Mesenchymal stem cell (in vitro differentiated cells and primary cell): ENCODE measurements around the gene C11orf91.
"Not testable (repeated sequence)": the region's sequence is repeated elsewhere in the genome, so short reads cannot be mapped to it uniquely, and the experiment has no call there.

Experiments
- DNase-seq: peaks from one replicate; pipeline ENCODE4 v3.0.0-alpha.2; 2013
- H2AFZ ChIP-seq: one replicate; pipeline ENCODE4 v1.6.1; 2013; ENCODE audit warnings: low read depth, mild to moderate bottlenecking, control low read depth, inconsistent platforms, low read length, moderate library complexity
- H2AK5ac ChIP-seq: 2 replicates; pipeline ENCODE4 v1.6.1; 2013; ENCODE audit warnings: low read length, moderate library complexity, mild to moderate bottlenecking, inconsistent platforms; ENCODE audit not compliant: severe bottlenecking
- H2BK120ac ChIP-seq: one replicate; pipeline ENCODE4 v1.6.1; 2013; ENCODE audit warnings: low read depth, mild to moderate bottlenecking, inconsistent platforms, low read length, moderate library complexity
- H2BK12ac ChIP-seq, 2 experiments: one replicate each; pipeline ENCODE4 v1.6.1; 2013; ENCODE audit warnings: inconsistent platforms in 2 of 2, low read length in 2 of 2, mild to moderate bottlenecking in 2 of 2, moderate library complexity in 2 of 2, control low read depth in 1 of 2
- H2BK15ac ChIP-seq: one replicate; pipeline ENCODE4 v1.6.1; 2013; ENCODE audit warnings: mild to moderate bottlenecking, low read depth, inconsistent platforms; ENCODE audit not compliant: poor library complexity, severe bottlenecking
- H2BK5ac ChIP-seq: 2 replicates; pipeline ENCODE4 v1.6.1; 2013; ENCODE audit warnings: low read depth, mild to moderate bottlenecking, low read length, control low read depth, inconsistent platforms; ENCODE audit not compliant: poor library complexity, severe bottlenecking
- H3K14ac ChIP-seq, 2 experiments: one replicate each; pipeline ENCODE4 v1.6.1; 2013; ENCODE audit warnings: inconsistent platforms in 2 of 2, low read length in 2 of 2, control low read depth in 1 of 2, mild to moderate bottlenecking in 1 of 2, moderate library complexity in 1 of 2
- H3K18ac ChIP-seq, 2 experiments: one replicate each; pipeline ENCODE4 v1.6.1; 2013; ENCODE audit warnings: inconsistent platforms in 2 of 2, low read length in 2 of 2, control low read depth in 1 of 2, low read depth in 1 of 2, mild to moderate bottlenecking in 1 of 2
- H3K23ac ChIP-seq, 2 experiments: one replicate each; pipeline ENCODE4 v1.6.1; 2013; ENCODE audit warnings: inconsistent platforms in 2 of 2, low read length in 2 of 2, mild to moderate bottlenecking in 2 of 2, moderate library complexity in 2 of 2, control low read depth in 1 of 2
- H3K27ac ChIP-seq: 2 replicates; pipeline ENCODE4 v1.5.1; 2013; ENCODE audit warnings: mild to moderate bottlenecking, moderate library complexity, low read length, control low read depth, inconsistent platforms; ENCODE audit not compliant: poor library complexity, severe bottlenecking
- H3K27me3 ChIP-seq, 2 experiments: 2 replicates each; pipeline versions ENCODE4 v1.6.1 to v1.7.0; 2013; ENCODE audit warnings: low read length in 2 of 2, mild to moderate bottlenecking in 2 of 2, moderate library complexity in 2 of 2, control low read depth in 1 of 2, inconsistent platforms in 1 of 2; ENCODE audit not compliant: control insufficient read depth in 1 of 2, insufficient read depth in 1 of 2
- H3K36me3 ChIP-seq, 2 experiments: 2 replicates each; pipeline versions ENCODE4 v1.6.1 to v1.7.0; 2013; ENCODE audit warnings: low read length in 2 of 2, control low read depth in 1 of 2, inconsistent platforms in 1 of 2, low read depth in 1 of 2, mild to moderate bottlenecking in 1 of 2; ENCODE audit not compliant: insufficient read depth in 2 of 2, control insufficient read depth in 1 of 2
- H3K4ac ChIP-seq, 2 experiments: one replicate each; pipeline ENCODE4 v1.6.1; 2013; ENCODE audit warnings: inconsistent platforms in 2 of 2, low read length in 2 of 2, mild to moderate bottlenecking in 2 of 2, moderate library complexity in 2 of 2, control low read depth in 1 of 2, low read depth in 1 of 2
- H3K4me1 ChIP-seq: 2 replicates; pipeline ENCODE4 v1.6.1; 2013; ENCODE audit warnings: low read depth, low read length, control low read depth; ENCODE audit not compliant: control insufficient read depth, insufficient read depth
- H3K4me2 ChIP-seq: 2 replicates; pipeline ENCODE4 v1.6.1; 2013; ENCODE audit warnings: low read length, mild to moderate bottlenecking, inconsistent platforms; ENCODE audit not compliant: poor library complexity, severe bottlenecking
- H3K4me3 ChIP-seq, 2 experiments: 2 replicates each; pipeline versions ENCODE4 v1.5.1 to v1.7.0; 2013; ENCODE audit warnings: low read length in 2 of 2, mild to moderate bottlenecking in 2 of 2, control low read depth in 1 of 2, low read depth in 1 of 2; ENCODE audit not compliant: insufficient read depth in 1 of 2
- H3K79me1 ChIP-seq: replicated peaks from 2 replicates; pipeline ENCODE4 v1.6.1; 2013; ENCODE audit warnings: mild to moderate bottlenecking, control low read depth, low read length, inconsistent platforms; ENCODE audit not compliant: poor library complexity, severe bottlenecking
- H3K9ac ChIP-seq: 2 replicates; pipeline ENCODE4 v1.7.0; 2013; ENCODE audit warnings: mild to moderate bottlenecking, low read length, moderate library complexity
- H3K9me3 ChIP-seq: 2 replicates; pipeline ENCODE4 v1.7.0; 2013; ENCODE audit warnings: mild to moderate bottlenecking, low read length; ENCODE audit not compliant: control insufficient read depth
- H4K8ac ChIP-seq: one replicate; pipeline ENCODE4 v1.6.1; 2013; ENCODE audit warnings: inconsistent platforms, mild to moderate bottlenecking, low read length, moderate library complexity
- H4K91ac ChIP-seq: one replicate; pipeline ENCODE4 v1.6.1; 2013; ENCODE audit warnings: mild to moderate bottlenecking, low read length, inconsistent platforms
- WGBS: methylation state at CpG from one replicate; pipeline ENCODE4 v1.1.7; 2013; ENCODE audit warnings: mixed read lengths; 5-methylcytosine and 5-hydroxymethylcytosine counted together

C11orf91 gene

GRCh38 chr11:33664827-33665226, 35.8 kb downstream of the C11orf91 start:
- Histone ChIP-seq H3K27ac (no peak overlapping the region), H3K23ac (no peak overlapping the region), H2BK5ac (no peak overlapping the region), H2AFZ (no peak overlapping the region), H3K4me1 (peaks cover 2% of the 10 kb centered on the region), H3K9me3 (no peaks in the 10 kb centered on the region), H3K14ac (no peak overlapping the region), H3K4me3 (no peak overlapping the region), H3K27me3 (no peaks in the 10 kb centered on the region), H2BK15ac (no peak overlapping the region), H4K8ac (no peak overlapping the region), H3K9ac (no peak overlapping the region), H3K4ac (no peak overlapping the region), H2BK12ac (no peak overlapping the region), H3K79me1 (no peaks in the 10 kb centered on the region), H4K91ac (no peak overlapping the region), H3K4me2 (no peak overlapping the region), H2AK5ac (no peak overlapping the region), H3K18ac (no peak overlapping the region), H3K36me3 (peaks cover 19 to 89% of the 10 kb centered on the region in 2 experiments), H2BK120ac (no peak overlapping the region)
- 89% methylated on average over 4 of the region's 4 CpGs for WGBS
- DNase-seq, result no peak

GRCh38 chr11:33664166-33664565, 36.5 kb downstream of the C11orf91 start:
- Histone ChIP-seq H2BK12ac (no peak overlapping the region), H2AFZ (no peak overlapping the region), H4K91ac (no peak overlapping the region), H3K4ac (no peak overlapping the region), H2BK120ac (no peak overlapping the region), H2BK15ac (no peak overlapping the region), H3K27ac (no peak overlapping the region), H3K23ac (no peak overlapping the region), H2BK5ac (no peak overlapping the region), H3K79me1 (no peaks in the 10 kb centered on the region), H3K27me3 (no peaks in the 10 kb centered on the region), H3K4me1 (peaks cover 2% of the 10 kb centered on the region), H3K4me2 (no peak overlapping the region), H3K18ac (no peak overlapping the region), H3K4me3 (no peak overlapping the region), H3K36me3 (peaks cover 21 to 88% of the 10 kb centered on the region in 2 experiments), H2AK5ac (no peak overlapping the region), H3K9me3 (no peaks in the 10 kb centered on the region), H3K14ac (no peak overlapping the region), H4K8ac (no peak overlapping the region), H3K9ac (no peak overlapping the region)
- WGBS, result 97% methylated on average over 5 of the region's 6 CpGs
- DNase-seq, result no peak

GRCh38 chr11:33663121-33663520, 37.5 kb downstream of the C11orf91 start:
- Histone ChIP-seq H3K27me3 (no peaks in the 10 kb centered on the region), H4K91ac (no peak overlapping the region), H2AK5ac (no peak overlapping the region), H3K79me1 (no peaks in the 10 kb centered on the region), H2BK12ac (no peak overlapping the region), H3K18ac (no peak overlapping the region), H3K4me1 (peaks cover 2% of the 10 kb centered on the region), H3K14ac (no peak overlapping the region), H3K23ac (no peak overlapping the region), H3K36me3 (peaks cover 21 to 86% of the 10 kb centered on the region in 2 experiments), H3K4ac (no peak overlapping the region), H3K9ac (no peak overlapping the region), H2AFZ (no peak overlapping the region), H3K4me2 (no peak overlapping the region), H2BK120ac (no peak overlapping the region), H3K27ac (no peak overlapping the region), H3K4me3 (no peak overlapping the region), H2BK5ac (no peak overlapping the region), H3K9me3 (no peaks in the 10 kb centered on the region), H4K8ac (no peak overlapping the region), H2BK15ac (no peak overlapping the region)
- no peak for DNase-seq

GRCh38 chr11:33661526-33661925, 39.1 kb downstream of the C11orf91 start:
- H2AK5ac ChIP-seq, H3K4me2 ChIP-seq, H3K79me1 ChIP-seq, H3K14ac ChIP-seq, H2BK5ac ChIP-seq, H3K9me3 ChIP-seq, H3K23ac ChIP-seq, H4K91ac ChIP-seq, H3K4me1 ChIP-seq, H3K18ac ChIP-seq, DNase-seq, H4K8ac ChIP-seq, H3K9ac ChIP-seq, H3K4me3 ChIP-seq, H3K4ac ChIP-seq, H2BK15ac ChIP-seq, H3K27me3 ChIP-seq, H2BK120ac ChIP-seq, H2AFZ ChIP-seq, H3K27ac ChIP-seq, H2BK12ac ChIP-seq: not testable (repeated sequence)
- peaks cover 20 to 86% of the 10 kb centered on the region in 2 experiments for H3K36me3 ChIP-seq
- WGBS, result 95% methylated on average over 7 of the region's 7 CpGs
